ENCODE measurements around the gene SFXN4.
"Not testable (repeated sequence)": the region's sequence is repeated elsewhere in the genome, so short reads cannot be mapped to it uniquely, and the experiment has no call there.

SFXN4 gene

DNA sequence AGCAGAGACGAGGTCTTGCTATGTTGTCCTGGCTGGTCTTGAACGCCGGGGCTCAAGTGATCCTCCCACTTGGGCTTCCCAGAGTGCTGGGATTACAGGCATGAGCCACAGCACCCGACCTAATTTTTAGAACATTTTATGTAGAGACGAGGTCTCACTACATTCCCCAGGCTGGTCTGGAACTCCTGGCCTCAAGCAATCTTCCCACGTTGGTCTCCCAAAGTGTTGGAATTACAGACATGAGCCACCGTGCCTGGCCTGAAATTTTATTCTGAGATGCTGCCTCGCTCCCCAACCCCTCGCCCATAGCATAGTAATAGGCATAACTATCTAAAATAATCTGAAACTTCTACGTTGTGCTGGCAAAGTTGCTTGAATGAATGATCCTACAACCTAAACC lies 21.9 kb downstream of the SFXN4 start:
- DNase-seq (ENCODE audit: low read depth): no peak

DNA sequence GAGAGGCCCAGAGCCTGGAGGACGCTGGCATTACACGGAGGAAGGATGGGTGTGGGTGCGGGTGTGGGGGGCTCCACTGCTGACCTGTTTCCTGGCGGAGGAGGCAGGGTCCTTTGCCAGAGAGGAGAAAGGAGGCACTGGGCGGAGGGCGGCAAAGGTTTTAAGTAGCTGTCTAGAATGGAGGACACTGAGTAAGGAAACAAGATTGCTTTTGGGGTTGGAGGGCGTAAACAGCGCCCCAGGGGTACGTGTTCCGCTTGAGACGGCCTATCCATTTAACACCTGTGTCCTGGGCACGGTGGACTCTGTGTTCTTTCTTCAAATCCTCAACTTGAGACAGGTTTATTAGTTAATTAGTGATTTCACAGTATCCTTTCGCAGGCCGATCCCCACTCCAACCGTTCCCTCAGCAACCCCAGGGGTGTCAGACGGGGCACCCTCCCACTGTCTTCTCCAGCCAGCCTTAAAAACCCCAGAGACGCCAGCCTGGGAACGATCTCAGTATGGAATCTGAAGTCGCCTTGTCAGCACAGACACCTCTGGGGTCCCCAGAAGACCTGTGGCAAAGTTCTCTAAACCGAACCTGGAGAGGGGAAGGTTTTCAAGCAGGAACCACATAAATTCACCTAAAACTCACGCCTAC lies 24.8 kb downstream of the SFXN4 start:
- DNase-seq (ENCODE audit: low read depth): no peak

DNA sequence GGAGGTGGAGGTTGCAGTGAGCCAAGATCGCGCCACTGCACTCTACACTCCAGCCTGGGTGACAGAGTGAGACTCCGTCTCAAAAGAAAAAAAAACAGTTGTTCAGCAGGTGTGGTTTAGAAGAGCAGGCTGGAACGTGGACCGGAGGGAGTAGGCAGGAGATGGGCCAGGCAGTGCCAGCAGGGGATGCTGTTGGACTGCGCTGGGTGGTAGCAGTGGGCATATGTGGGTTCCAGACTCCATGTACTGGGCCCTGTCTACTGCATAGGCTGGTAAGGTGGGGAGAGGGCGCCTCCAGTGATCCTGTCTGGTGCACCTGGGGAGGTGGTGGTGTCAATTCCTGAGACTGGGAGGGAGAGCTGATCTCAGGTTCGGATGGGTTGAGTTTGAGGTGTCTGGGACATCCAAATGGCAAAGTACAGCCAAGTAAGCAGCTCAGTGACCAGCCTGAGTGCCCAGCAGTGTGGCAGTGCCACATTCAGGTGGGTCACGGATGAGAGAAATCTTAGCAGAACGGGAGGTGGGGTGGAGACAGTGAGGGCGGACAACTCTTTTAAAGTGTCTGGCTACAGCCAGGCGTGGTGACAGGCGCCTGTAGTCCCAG lies 25.9 kb downstream of the SFXN4 start:
- DNase-seq (ENCODE audit: low read depth): peak; percentile 31

DNA sequence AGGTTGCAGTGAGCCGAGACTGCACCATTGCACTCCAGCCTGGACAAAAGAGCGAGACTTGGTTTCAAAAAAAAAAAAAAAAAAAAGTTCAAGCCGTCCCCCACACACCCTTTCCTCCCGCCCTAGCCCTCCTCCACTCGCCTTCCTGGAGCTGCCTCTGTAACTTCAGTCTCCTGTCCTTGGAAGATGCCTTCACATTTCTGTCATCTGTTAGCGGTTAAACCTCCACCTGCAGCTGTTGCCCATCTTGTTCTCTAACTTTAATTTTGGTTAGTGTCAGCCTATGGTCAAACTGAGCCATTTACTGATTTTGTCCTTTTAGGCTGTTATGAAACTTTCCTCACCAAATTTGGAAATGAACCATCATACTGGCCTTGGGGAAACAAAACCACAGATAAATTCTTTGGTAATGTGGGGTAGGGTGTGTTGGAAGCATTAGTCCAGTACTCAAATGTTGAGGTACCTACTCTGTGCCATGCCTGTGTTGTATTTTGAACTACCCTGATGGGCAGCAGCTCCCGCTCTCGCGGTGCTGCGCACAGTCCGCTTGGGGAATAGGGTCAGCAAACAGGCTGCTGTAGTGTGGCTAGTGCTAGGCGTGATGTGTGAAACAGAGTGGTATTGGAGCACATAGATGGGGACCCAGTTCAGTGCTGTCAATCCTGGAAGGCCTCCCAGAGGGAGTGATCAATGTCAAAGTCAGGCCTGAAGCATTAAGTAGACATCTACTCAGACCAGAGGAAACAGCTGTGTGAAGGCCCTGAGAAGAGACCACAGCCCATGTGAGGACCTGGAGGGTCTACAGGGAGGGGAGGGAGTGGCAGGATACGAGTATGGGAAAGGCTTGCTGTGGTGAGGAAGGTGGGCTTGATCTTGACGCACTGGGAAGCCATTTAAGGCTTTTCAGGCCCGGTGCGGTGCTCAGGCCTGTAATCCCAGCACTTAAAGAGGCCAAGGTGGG lies 26.9 kb downstream of the SFXN4 start:
- no peak for DNase-seq (ENCODE audit: low read depth)

DNA sequence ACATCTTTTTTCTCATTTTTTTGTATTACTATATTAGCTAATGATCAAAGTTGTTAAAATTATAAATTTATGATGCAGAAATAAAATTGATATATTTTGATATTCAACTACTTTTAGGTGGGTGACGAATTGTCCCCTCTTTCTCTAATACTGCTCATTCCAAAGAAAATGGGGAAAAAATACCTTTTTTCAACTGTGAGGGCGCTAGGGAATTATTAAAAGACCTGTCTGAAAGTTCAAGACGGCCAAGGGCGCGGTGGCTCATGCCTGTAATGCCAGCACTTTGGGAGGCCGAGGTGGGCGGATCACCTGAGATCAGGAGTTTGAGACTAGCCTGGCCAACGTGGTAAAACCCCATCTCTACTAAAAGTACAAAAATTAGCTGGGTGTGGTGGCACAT lies 27.6 kb downstream of the SFXN4 start:
- not testable (repeated sequence) for DNase-seq (ENCODE audit: low read depth)

DNA sequence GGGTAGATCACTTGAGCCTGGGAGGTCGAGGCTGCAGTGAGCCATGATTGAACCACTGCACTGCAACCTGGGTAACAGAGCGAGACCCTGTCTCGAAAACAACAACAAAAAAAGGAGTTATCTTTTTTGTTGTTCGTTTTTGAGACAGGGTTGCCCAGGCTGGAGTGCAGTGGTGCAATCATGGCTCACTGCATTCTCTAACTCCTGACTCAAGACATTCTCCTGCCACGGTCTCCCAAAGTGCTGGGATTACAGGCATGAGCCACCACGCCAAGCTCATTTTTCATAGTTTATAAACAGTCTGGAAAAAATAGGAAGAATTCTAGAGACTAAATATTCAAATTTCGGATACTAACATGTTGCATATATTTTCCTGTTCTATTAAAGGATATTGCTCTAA lies 29.4 kb downstream of the SFXN4 start:
- no peak for DNase-seq (ENCODE audit: low read depth)

GRCh38 chr10:119135513-119135881 lies 30.0 kb downstream of the SFXN4 start:
- no peak for DNase-seq (ENCODE audit: low read depth)

DNA sequence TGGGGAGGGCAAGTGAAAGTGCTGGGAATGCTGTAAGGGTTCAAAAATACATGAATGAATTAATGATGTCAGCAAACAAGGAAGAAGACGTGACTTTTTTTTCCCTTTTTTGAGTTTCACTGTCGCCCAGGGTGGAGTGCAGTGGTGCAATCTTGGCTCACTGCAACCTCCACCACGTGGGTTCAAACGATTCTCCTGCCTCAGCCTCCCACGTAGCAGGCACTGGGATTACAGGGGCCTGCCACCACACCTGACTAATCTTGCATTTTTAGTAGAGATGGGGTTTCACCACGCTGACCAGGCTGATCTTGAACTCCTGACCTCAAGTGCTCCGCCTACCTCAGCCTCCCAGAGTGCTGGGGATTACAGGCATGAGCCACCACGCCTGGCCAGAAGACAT lies 31.6 kb downstream of the SFXN4 start:
- no peak for DNase-seq (ENCODE audit: low read depth)

GRCh38 chr10:119132521-119133345 lies 32.8 kb downstream of the SFXN4 start:
- no peak for DNase-seq (ENCODE audit: low read depth)

GRCh38 chr10:119131512-119132240 lies 33.8 kb downstream of the SFXN4 start:
- DNase-seq (ENCODE audit: low read depth): no peak

- DNase-seq (ENCODE audit: low read depth): no peak
These were observed 35.8 kb downstream of the SFXN4 start for GRCh38 chr10:119129721-119130120.

- no peak for DNase-seq (ENCODE audit: low read depth)
These were observed 39.6 kb downstream of the SFXN4 start for GRCh38 chr10:119125942-119126341.

DNA sequence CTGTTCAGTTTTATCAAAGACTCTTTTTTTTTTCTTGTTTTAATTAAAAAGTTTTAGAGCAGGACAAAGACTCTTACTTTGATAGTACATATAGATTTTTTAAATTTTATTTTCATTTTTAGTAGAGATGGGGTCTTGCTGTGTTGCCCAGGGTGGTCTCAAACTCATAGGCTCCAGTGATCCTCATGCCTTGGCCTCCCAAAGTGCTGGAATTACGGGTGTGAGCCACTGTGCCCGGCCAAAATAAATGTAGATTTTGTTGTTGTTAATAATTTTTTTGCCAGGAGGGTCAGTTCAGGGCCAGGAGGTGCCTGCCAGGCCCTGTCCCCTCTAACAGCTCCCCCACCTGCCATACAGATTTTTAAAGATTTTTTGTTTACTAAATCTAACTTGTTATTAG lies 44.6 kb downstream of the SFXN4 start:
- DNase-seq (ENCODE audit: low read depth): no peak

DNA sequence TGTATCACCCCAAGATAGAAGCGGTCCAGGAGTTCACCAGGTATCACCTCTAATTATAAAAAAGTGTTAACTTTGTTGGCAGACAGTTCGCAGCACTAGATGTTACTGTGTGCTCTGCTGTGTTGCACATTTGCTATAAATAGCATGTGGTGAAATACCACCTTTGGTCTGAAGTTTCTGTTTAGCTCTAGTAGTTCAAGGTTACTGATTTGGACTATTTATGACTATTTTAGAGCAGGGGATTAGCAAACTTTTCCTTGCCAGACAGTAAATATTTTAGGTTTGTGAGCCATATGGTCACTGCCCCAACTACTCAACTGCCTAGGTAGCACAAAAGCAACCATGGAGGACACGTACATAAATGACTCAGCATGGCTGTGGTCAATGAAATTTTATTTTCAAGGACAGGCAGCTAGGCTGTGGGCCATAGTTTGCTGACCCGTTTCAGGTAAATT lies 45.1 kb downstream of the SFXN4 start:
- DNase-seq (ENCODE audit: low read depth): no peak

GRCh38 chr10:119119400-119119799 lies 46.1 kb downstream of the SFXN4 start:
- no peak for DNase-seq (ENCODE audit: low read depth)

- no peak for DNase-seq (ENCODE audit: low read depth)
These were observed 47.3 kb downstream of the SFXN4 start for GRCh38 chr10:119118231-119118630.

DNA sequence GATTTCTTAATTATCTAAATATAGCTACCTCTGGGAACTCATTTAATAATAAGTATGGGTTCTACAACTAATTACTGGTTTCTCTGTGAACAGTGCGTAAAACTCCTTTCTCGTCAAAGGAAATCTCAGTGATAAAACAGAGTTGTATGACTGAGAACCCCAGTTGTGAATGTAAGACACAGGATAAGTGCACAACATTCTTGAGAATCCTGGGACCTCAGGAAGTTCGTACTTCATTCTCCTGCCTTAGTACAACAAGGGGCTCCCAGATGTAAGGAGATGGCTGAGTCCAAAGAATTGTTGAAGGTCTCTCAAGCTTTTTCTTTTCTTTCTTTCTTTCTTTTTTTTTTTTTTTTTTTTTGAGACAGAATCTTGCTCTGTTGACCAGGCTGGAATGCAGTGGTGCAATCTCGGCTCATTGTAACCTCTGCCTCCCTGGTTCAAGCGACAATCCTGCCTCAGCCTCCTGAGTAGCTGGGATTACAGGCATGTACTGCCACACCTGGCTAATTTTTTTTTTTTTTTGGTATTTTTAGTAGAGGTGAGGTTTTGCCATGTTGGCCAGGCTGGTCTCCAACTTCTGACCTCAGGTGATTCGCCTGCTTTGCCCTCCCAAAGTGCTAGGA lies 49.1 kb downstream of the SFXN4 start:
- DNase-seq (ENCODE audit: low read depth): no peak

GRCh38 chr10:119115926-119116325 lies 49.6 kb downstream of the SFXN4 start:
- no peak for DNase-seq (ENCODE audit: low read depth)

DNA sequence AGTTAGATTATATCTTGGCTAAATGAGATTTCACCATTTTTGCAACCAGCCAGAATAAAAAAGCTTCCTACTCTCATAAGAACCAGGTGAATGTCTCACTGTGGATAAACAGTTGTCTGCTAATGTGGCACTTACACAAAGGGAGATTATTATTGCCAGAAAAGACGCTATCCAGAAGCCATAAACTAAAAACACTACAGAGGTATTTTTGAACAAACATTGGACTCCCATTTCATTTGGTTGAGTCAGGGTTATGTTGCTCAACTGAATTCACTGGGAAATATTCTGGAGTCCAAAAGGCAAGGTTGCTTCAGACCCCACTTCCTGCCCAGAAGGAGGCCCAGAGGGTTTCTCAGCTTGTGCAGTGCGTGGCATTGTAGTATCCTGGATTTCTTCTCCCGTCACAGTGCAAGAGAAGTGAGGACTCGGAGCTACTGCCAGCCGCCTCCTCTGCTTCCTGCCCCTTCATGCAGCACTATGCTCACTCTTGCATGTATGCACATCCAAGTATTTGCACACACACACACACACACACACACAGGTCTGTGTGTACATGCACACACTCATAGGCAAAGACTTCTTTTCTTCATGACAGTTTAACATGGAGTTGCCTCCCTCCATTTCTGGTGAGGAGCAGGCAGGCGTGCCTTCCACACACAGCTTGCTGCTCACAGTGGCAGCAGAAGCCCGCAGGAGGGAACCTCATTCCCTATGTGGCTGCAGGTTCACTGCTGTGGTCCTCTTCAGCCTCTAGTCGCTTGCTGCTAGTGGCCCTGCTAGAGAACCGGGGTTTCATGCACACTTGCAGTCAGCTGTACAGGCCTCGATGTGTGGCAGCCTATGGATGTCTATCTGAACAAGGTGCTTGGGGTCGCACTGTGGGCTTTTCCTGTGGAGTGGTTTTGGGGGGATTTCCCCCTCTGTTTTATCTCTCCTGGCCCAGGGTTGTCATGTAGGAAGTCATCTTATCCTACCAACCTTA lies 51.5 kb downstream of the SFXN4 start:
- no peak for DNase-seq (ENCODE audit: low read depth)

DNA sequence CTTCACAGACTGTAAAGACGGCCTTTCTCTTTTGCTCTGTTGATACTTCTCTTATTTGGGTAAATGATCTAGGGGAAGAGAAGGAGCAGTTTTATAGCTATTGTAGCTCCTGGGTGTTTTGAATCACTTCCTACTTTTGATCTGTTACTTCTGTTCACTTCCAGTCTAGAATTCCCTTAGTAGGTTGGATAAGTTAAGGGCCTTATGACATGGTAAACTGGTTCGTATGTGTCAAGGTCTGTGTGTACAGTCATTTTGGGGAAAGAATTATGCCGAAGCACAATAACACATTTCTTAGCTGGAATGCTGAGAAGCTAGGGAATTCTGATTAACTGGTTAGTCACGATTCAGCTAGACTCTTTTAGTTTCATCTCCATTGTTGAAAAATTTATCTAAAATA lies 53.5 kb downstream of the SFXN4 start:
- DNase-seq (ENCODE audit: low read depth): no peak

Measured in stimulated activated CD8-positive, alpha-beta memory T cell treated with anti-CD3 and anti-CD28 coated beads, Interleukin-12 subunit alpha, Interleukin-12 subunit beta, amount 100 ng/mL, for 4 hours (primary cell).